GM10248 (cell line): ENCODE data around the gene HGS.

Experiments used
- CTCF ChIA-PET: fragments of 300-600 bp; sonication (Branson Sonifier 250); formaldehyde crosslinking; extraction: SDS; loops from one replicate; lab custom pipeline; 2021; ENCODE audit warnings: antibody characterized with exemption; lab: Yijun Ruan, JAX
- POLR2A ChIA-PET: fragments of 350-650 bp; sonication (Branson Sonifier 250); formaldehyde crosslinking; extraction: SDS; loops from one replicate; lab custom pipeline; 2020; ENCODE audit warnings: antibody characterized with exemption; lab: Yijun Ruan, JAX
- DNase-seq: peaks from one replicate; pipeline ENCODE4 v3.0.0; 2012; ENCODE audit errors: extremely low spot score
- TF ChIP-seq, protein P1 (sequence below): IDR thresholded peaks from 2 replicates; pipeline ENCODE4 v1.5.1; 2012; ENCODE audit warnings: mild to moderate bottlenecking, low read depth; ENCODE audit errors: extremely low read depth, missing control alignments, control extremely low read depth

HGS gene

DNA sequence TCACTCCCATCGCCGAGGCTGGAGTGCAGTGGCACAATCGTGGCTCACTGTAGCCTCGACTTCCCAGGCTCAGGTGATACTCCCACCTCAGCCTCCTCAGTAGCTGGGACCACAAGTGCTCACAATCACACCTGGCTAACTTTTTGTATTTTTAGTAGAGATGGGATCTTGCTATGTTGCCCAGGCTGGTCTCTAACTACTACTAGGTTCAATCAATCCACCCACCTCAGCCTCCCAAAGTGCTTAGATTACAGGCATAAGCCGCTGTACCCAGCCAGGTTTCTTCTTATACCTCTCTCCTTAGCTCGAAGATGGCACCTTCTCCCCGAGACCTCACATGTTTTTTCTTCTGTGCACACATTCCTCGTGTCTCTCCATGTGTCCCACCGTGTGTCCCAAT lies 43.8 kb upstream of the HGS start:
- CTCF ChIA-PET, result no interaction called here
- TF ChIP-seq, protein P1, sequence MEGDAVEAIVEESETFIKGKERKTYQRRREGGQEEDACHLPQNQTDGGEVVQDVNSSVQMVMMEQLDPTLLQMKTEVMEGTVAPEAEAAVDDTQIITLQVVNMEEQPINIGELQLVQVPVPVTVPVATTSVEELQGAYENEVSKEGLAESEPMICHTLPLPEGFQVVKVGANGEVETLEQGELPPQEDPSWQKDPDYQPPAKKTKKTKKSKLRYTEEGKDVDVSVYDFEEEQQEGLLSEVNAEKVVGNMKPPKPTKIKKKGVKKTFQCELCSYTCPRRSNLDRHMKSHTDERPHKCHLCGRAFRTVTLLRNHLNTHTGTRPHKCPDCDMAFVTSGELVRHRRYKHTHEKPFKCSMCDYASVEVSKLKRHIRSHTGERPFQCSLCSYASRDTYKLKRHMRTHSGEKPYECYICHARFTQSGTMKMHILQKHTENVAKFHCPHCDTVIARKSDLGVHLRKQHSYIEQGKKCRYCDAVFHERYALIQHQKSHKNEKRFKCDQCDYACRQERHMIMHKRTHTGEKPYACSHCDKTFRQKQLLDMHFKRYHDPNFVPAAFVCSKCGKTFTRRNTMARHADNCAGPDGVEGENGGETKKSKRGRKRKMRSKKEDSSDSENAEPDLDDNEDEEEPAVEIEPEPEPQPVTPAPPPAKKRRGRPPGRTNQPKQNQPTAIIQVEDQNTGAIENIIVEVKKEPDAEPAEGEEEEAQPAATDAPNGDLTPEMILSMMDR, result no peak
- POLR2A ChIA-PET, result interaction anchor here (0.7 kb wide), 1 partner anchor 8 kb away, joined by 6 read pairs; no protein-coding TSS in a partner anchor
- no peak for DNase-seq

DNA sequence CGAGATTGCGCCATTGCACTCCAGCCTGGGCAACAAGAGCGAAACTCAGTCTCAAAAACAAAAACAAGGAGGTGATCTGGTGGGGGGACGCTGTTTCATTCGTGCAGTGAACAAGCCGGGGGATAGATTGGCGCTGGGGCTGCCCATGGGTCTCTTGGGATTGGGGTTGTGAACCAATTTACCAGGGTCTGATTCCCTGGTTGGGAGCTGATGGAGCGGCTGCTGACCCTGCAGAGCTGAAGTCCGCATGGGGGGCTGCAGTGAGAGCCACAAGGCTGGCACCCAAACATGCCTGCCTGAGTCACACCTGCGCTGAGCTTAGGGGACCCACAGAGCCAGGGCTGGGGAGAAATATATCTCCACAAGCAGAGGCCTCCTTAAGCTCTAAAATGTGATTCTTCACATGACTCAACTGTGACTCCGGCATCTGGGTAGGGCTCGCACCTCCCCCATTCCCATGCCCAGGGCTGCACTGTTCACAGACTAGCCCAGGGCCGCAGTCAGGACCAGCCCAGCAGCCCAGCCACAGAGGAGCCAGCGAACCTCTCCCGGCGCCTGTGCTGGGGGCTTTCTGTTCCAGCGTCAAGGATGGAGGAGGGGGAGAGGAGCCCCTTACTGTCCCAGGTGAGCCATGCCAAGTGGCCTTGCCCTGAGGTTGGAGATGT lies 41.9 kb upstream of the HGS start:
- POLR2A ChIA-PET, result no interaction called here
- no peak for DNase-seq
- TF ChIP-seq, protein P1, result no peak
- CTCF ChIA-PET, result no interaction called here

- no peak for DNase-seq
- ChIA-PET CTCF (no interaction called here), POLR2A (no interaction called here)
- TF ChIP-seq, protein P1, result no peak
These were observed 39.3 kb upstream of the HGS start for GRCh38 chr17:81644496-81644895.

DNA sequence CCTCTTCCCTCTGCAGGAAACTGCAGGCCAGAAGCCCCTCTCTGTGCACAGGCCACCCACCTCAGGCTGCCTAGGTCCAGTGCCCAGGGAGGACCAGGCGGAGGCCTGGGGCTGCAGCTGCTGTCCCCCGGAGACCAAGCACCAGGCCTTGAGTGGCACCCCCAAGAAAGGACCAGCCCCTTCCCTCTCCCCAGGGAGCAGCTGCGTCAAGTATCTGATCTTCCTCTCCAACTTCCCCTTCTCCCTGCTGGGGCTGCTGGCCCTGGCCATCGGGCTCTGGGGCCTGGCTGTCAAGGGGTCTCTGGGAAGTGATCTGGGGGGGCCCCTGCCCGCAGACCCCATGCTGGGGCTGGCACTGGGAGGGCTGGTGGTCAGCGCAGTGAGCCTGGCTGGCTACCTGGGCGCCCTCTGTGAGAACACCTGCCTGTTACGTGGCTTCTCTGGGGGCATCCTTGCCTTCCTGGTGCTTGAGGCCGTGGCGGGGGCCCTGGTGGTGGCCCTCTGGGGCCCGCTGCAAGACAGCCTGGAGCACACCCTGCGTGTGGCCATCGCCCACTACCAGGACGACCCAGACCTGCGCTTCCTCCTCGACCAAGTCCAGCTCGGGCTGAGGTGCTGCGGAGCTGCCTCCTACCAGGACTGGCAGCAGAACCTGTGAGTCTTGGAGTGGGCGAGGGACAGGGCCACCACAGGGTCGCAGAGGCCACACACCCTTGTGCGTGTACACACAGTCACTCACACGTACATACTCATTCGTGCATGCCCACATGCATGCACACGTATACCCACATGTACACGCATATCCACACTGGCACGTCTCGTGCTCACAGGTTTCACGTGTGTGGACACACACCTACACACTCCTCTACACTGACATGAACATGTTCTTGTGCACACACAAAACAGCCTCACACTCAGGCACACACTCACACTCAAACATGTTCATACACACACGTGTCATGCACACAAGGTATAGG lies 38.5 kb upstream of the HGS start:
- CTCF ChIA-PET, result interaction anchor here (2.3 kb wide), 1 partner anchor 44 kb away, joined by 6 read pairs; no protein-coding TSS in a partner anchor
- TF ChIP-seq, protein P1, result no peak
- POLR2A ChIA-PET, result no interaction called here
- no peak for DNase-seq

- TF ChIP-seq, protein P1, result no peak
- POLR2A ChIA-PET, result no interaction called here
- CTCF ChIA-PET, result interaction anchor here (1.5 to 2.3 kb wide), 2 partner anchors 9 to 46 kb away, joined by 5 to 6 read pairs; partner anchors contain the start of gene PDE6G
- DNase-seq, result no peak
These were observed 36.8 kb upstream of the HGS start for GRCh38 chr17:81646869-81647600.

GRCh38 chr17:81647640-81648012 lies 36.2 kb upstream of the HGS start:
- TF ChIP-seq, protein P1, result no peak
- CTCF ChIA-PET, result interaction anchor here (2.3 kb wide), 1 partner anchor 46 kb away, joined by 6 read pairs; no protein-coding TSS in a partner anchor
- no peak for DNase-seq
- POLR2A ChIA-PET, result no interaction called here
